ENCODE results near the gene ASIC1.

- TF ChIP-seq CTCF (IDR thresholded peaks at IDR 0.05), result no peak
- TF ChIP-seq POLR2AphosphoS5 (IDR thresholded peaks at IDR 0.05), result no peak
- no peak for TF ChIP-seq EP300 (IDR thresholded peaks at IDR 0.05; ENCODE audit: low read depth)
- no peak for TF ChIP-seq POLR2A (IDR thresholded peaks at IDR 0.05)
These were observed 24.9 kb upstream of the ASIC1 start for GRCh38 chr12:50032515-50032853.
